ENCODE results near the gene FRMD7. TPM values are rescaled to one million over a fixed set of nuclear protein-coding genes. Genes with fewer than 3 reads are reported as not detected.

FRMD7 gene, protein sequence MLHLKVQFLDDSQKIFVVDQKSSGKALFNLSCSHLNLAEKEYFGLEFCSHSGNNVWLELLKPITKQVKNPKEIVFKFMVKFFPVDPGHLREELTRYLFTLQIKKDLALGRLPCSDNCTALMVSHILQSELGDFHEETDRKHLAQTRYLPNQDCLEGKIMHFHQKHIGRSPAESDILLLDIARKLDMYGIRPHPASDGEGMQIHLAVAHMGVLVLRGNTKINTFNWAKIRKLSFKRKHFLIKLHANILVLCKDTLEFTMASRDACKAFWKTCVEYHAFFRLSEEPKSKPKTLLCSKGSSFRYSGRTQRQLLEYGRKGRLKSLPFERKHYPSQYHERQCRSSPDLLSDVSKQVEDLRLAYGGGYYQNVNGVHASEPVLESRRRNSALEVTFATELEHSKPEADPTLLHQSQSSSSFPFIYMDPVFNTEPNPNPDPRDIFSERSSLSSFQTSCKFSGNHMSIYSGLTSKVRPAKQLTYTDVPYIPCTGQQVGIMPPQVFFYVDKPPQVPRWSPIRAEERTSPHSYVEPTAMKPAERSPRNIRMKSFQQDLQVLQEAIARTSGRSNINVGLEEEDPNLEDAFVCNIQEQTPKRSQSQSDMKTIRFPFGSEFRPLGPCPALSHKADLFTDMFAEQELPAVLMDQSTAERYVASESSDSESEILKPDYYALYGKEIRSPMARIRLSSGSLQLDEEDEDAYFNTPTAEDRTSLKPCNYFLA
- total RNA-seq: not detected

GRCh38 chrX:132127743-132128142 is at the start of gene FRMD7:
Gene FRMD7, minus strand, starts transcription at chrX:132128020. Its CDS starts 176 bp downstream, at chrX:132127844.
- Histone ChIP-seq H3K27ac (no peak within 1 kb of the TSS), H3K4me3 (no peak within 1 kb of the TSS), H3K27me3 (no peaks in the 10 kb centered on the region), H3K9me3 (no peaks in the 10 kb centered on the region), H3K36me3 (no peaks in the 10 kb centered on the region), H3K4me1 (no peaks in the 10 kb centered on the region)
- in situ Hi-C loops (cut with MboI; ENCODE audit: low pct_ligation_motif_present in 1 of 4, low pct_unique_long_range_greater_than_20kb in 1 of 4, low sequenced_read_pairs in 3 of 4): no loop called here
- whole genome bisulfite sequencing, 2 donors (ENCODE audit: low coverage in 1 of 2): 32% methylated on average over 5 of the region's 5 CpGs; no CpG with 5 or more reads in 1 of the 2 donors
- intact Hi-C loops (cut with DNase I; ENCODE audit: low total_unique reads): no loop called here
- no peak for DNase-seq
- TF ChIP-seq POLR2A (IDR thresholded peaks at IDR 0.05) (no peak), POLR2AphosphoS5 (IDR thresholded peaks at IDR 0.05) (no peak), EP300 (IDR thresholded peaks at IDR 0.05; ENCODE audit: low read depth) (no peak), CTCF (IDR thresholded peaks at IDR 0.05) (no peak)

GRCh38 chrX:132173647-132174046 is 45.8 kb upstream of the FRMD7 start:
- TF ChIP-seq POLR2A (IDR thresholded peaks at IDR 0.05): no peak
- no peak for TF ChIP-seq EP300 (IDR thresholded peaks at IDR 0.05; ENCODE audit: low read depth)
- no peak for TF ChIP-seq POLR2AphosphoS5 (IDR thresholded peaks at IDR 0.05)
- no peak for TF ChIP-seq CTCF (IDR thresholded peaks at IDR 0.05)

DNA sequence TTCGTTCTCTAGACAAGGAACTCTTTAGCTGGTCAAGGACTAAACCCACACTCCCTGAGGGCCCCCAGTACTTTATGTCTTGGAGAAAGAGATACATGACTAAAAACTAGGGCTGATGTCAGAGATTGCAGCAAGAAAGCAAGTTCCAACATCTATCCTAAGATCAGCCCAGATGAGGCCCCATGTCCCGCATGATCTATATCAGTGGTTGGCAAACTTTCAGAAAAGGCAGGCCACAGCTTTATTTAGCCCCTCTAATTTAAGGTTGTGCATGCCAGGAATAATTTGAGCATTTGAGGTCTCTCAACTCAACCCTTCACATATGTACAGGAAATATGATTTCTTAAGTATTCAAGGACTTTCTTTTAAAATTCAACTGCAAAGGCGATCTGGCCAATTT is 44.1 kb upstream of the FRMD7 start:
- 87 to 100% methylated on average over 1 to 3 of the region's 3 CpGs for WGBS, 2 donors (ENCODE audit: low coverage in 1 of 2)
- Histone ChIP-seq H3K4me1 (no peaks in the 10 kb centered on the region), H3K27ac (no peak overlapping the region), H3K36me3 (no peaks in the 10 kb centered on the region), H3K9me3 (no peaks in the 10 kb centered on the region), H3K27me3 (no peaks in the 10 kb centered on the region), H3K4me3 (no peak overlapping the region)
- in situ Hi-C loops (cut with MboI; ENCODE audit: low pct_ligation_motif_present in 1 of 4, low pct_unique_long_range_greater_than_20kb in 1 of 4, low sequenced_read_pairs in 3 of 4) (no loop called here), intact Hi-C loops (cut with DNase I; ENCODE audit: low total_unique reads) (no loop called here)
- TF ChIP-seq POLR2A (IDR thresholded peaks at IDR 0.05) (no peak), EP300 (IDR thresholded peaks at IDR 0.05; ENCODE audit: low read depth) (no peak), POLR2AphosphoS5 (IDR thresholded peaks at IDR 0.05) (no peak), CTCF (IDR thresholded peaks at IDR 0.05) (no peak)
- DNase-seq: no peak

More at GRCh38 chrX:132173647-132174046, 45.8 kb upstream of the FRMD7 start:
- Histone ChIP-seq H3K4me1 (no peaks in the 10 kb centered on the region), H3K4me3 (no peak overlapping the region), H3K9me3 (no peaks in the 10 kb centered on the region), H3K27ac (no peak overlapping the region), H3K36me3 (no peaks in the 10 kb centered on the region), H3K27me3 (no peaks in the 10 kb centered on the region)
- WGBS, 2 donors (ENCODE audit: low coverage in 1 of 2): 44 to 67% methylated on average over 1 of the region's 1 CpG
- DNase-seq: no peak
- in situ Hi-C loops (cut with MboI; ENCODE audit: low pct_ligation_motif_present in 1 of 4, low pct_unique_long_range_greater_than_20kb in 1 of 4, low sequenced_read_pairs in 3 of 4) (no loop called here), intact Hi-C loops (cut with DNase I; ENCODE audit: low total_unique reads) (no loop called here)

DNA sequence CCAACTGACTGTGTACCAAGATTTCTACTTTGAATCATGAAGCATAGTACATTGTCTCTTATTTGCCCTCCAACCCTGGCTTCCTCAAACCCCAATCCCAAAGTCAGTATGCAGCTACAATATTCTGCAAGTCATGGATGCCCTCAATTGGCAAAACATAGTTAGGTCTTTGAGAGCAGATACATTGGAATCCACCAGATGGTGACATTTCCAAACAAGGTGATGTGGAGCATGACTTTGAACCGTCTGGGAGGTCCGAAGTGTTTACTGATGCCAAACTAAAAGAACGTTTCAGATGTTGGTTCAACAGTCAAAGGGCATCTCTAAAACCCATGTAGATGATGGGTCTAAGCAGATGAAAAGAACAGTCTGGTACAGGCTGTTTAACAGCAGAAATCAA is 43.7 kb upstream of the FRMD7 start:
- Histone ChIP-seq H3K4me1 (no peaks in the 10 kb centered on the region), H3K27me3 (no peaks in the 10 kb centered on the region), H3K4me3 (no peak overlapping the region), H3K27ac (no peak overlapping the region), H3K9me3 (no peaks in the 10 kb centered on the region), H3K36me3 (no peaks in the 10 kb centered on the region)
- 56% methylated on average over 3 of the region's 3 CpGs; no CpG with 5 or more reads in 1 of the 2 donors for WGBS, 2 donors (ENCODE audit: low coverage in 1 of 2)
- in situ Hi-C loops (cut with MboI; ENCODE audit: low pct_ligation_motif_present in 1 of 4, low pct_unique_long_range_greater_than_20kb in 1 of 4, low sequenced_read_pairs in 3 of 4): no loop called here
- intact Hi-C loops (cut with DNase I; ENCODE audit: low total_unique reads): no loop called here
- no peak for DNase-seq
- TF ChIP-seq POLR2AphosphoS5 (IDR thresholded peaks at IDR 0.05) (no peak), POLR2A (IDR thresholded peaks at IDR 0.05) (no peak), EP300 (IDR thresholded peaks at IDR 0.05; ENCODE audit: low read depth) (no peak), CTCF (IDR thresholded peaks at IDR 0.05) (no peak)

All from transverse colon (tissue), 4 donors.